Mucosa of descending colon (tissue), 3 donors: Measurements from ENCODE around the gene ARSD. TPM values are rescaled to one million over a fixed set of nuclear protein-coding genes. Genes with fewer than 3 reads are reported as not detected.
A peak's percentile ranks its signal among the peaks of the same experiment; 100 is the strongest.

Experiments
- ATAC-seq: fragments of 200-7000 bp; cut with Tn5 transposase; one replicate; pipeline ENCODE4 v1.9.1; 2020; ENCODE audit warnings: mild to moderate bottlenecking, moderate library complexity
- DNase-seq, 3 donors: peaks; one replicate each; pipeline ENCODE4 v3.0.0-alpha.2; 2020
- H3K36me3 ChIP-seq: fragments of 200-600 bp; one replicate; pipeline ENCODE4 v1.8.0; 2021; ENCODE audit warnings: low read depth, mild to moderate bottlenecking
- H3K4me1 ChIP-seq: fragments of 200-600 bp; one replicate; pipeline ENCODE4 v1.8.0; 2021; ENCODE audit warnings: low read depth, mild to moderate bottlenecking
- H3K4me3 ChIP-seq: fragments of 200-600 bp; one replicate; pipeline ENCODE4 v1.8.0; 2021; ENCODE audit warnings: mild to moderate bottlenecking
- H3K9me3 ChIP-seq: fragments of 200-600 bp; one replicate; pipeline ENCODE4 v1.8.0; 2021; ENCODE audit warnings: mild to moderate bottlenecking
- CTCF ChIP-seq: fragments of 200-600 bp; IDR thresholded peaks from one replicate; pipeline ENCODE4 v1.8.0; 2022; ENCODE audit warnings: antibody characterized with exemption, mild to moderate bottlenecking
- intact Hi-C, 2 donors: fragments of 100-400 bp; cut with DNase I in 1 of 2; cut with micrococcal nuclease in 1 of 2; formaldehyde crosslinking; loops; one replicate each; pipeline versions ENCODE4 v1.11.0 to v1.11.1; 2022; cut with DNase I, micrococcal nuclease
- total RNA-seq, 3 donors: library from RNA; stranded (reverse); fragmentation: NEBNext Ultra II Directional in 2 of 3; extraction: Animal tissue kit (Norgen Biotek cat#: 25700) in 2 of 3; gene quantifications; one replicate each; pipeline versions ENCODE4 v1.2.1 to v1.2.4, GENCODE V29; 2021 to 2023
- donor health status: DM: no; HTN: no; CAD: no; lungs with moderate emphysema.
- donor health status: DM: no; HTN: no; CAD: no.
- donor health status: DM: no; HTN: yes; CAD: no.

Gene ARSD
- total RNA-seq, 3 donors from 2014 or later: 26.2 to 70.9 (median 67.2) TPM

- ATAC-seq (no peak), DNase-seq (no peak)
- intact Hi-C loops: no loop called here
- H3K4me1 ChIP-seq: no peaks in the 10 kb centered on the region
- no peaks in the 10 kb centered on the region for H3K36me3 ChIP-seq
- no peak for TF ChIP-seq CTCF
- H3K4me3 ChIP-seq: no peak overlapping the region
- H3K9me3 ChIP-seq: no peaks in the 10 kb centered on the region
These were observed 16.0 kb downstream of the ARSD start for GRCh38 chrX:2913118-2913517.

- ATAC-seq (no peak), DNase-seq (no peak)
- Histone ChIP-seq H3K9me3 (no peaks in the 10 kb centered on the region), H3K36me3 (no peaks in the 10 kb centered on the region), H3K4me3 (no peak overlapping the region), H3K4me1 (no peaks in the 10 kb centered on the region)
- intact Hi-C loops: no loop called here
- no peak for TF ChIP-seq CTCF
These were observed 19.0 kb downstream of the ARSD start for GRCh38 chrX:2910109-2910508.

- ATAC-seq: no peak
- no peak for TF ChIP-seq CTCF
- no peaks in the 10 kb centered on the region for H3K4me1 ChIP-seq
- intact Hi-C loops: no loop called here
- no peaks in the 10 kb centered on the region for H3K9me3 ChIP-seq
- no peak overlapping the region for H3K4me3 ChIP-seq
- no peaks in the 10 kb centered on the region for H3K36me3 ChIP-seq
- DNase-seq: no peak
These were observed 20.9 kb downstream of the ARSD start for GRCh38 chrX:2908125-2908685.

GRCh38 chrX:2907295-2907694 lies 21.8 kb downstream of the ARSD start:
- Histone ChIP-seq H3K4me3 (no peak overlapping the region), H3K9me3 (no peaks in the 10 kb centered on the region), H3K4me1 (no peaks in the 10 kb centered on the region), H3K36me3 (no peaks in the 10 kb centered on the region)
- TF ChIP-seq CTCF: no peak
- DNase-seq: no peak
- intact Hi-C loops: no loop called here
- no peak for ATAC-seq

GRCh38 chrX:2903366-2903765 lies 25.8 kb downstream of the ARSD start:
- intact Hi-C loops: no loop called here
- TF ChIP-seq CTCF: no peak
- DNase-seq (no peak), ATAC-seq (peak; percentile 26)
- no peaks in the 10 kb centered on the region for H3K4me1 ChIP-seq
- no peaks in the 10 kb centered on the region for H3K36me3 ChIP-seq
- H3K4me3 ChIP-seq: no peak overlapping the region
- H3K9me3 ChIP-seq: no peaks in the 10 kb centered on the region

GRCh38 chrX:2902841-2903240 lies 26.3 kb downstream of the ARSD start:
- no peak for TF ChIP-seq CTCF
- no peak for ATAC-seq
- Histone ChIP-seq H3K36me3 (no peaks in the 10 kb centered on the region), H3K4me1 (no peaks in the 10 kb centered on the region), H3K4me3 (no peak overlapping the region), H3K9me3 (no peaks in the 10 kb centered on the region)
- DNase-seq: no peak
- intact Hi-C loops: no loop called here
